Endodermal cell (in vitro differentiated cells): ENCODE measurements around the gene BLACAT1. TPM values are rescaled to one million over a fixed set of nuclear protein-coding genes. Genes with fewer than 3 reads are reported as not detected.
"Not testable (repeated sequence)": the region's sequence is repeated elsewhere in the genome, so short reads cannot be mapped to it uniquely, and the experiment has no call there.

Source experiments
- DNase-seq: peaks from one replicate; pipeline ENCODE4 v3.0.0-alpha.2; 2017
- H3K27ac ChIP-seq: 2 replicates; pipeline ENCODE4 v1.5.1; 2013; ENCODE audit warnings: mild to moderate bottlenecking, low read depth, low read length, moderate library complexity
- H3K27me3 ChIP-seq: 2 replicates; pipeline ENCODE4 v1.6.1; 2013; ENCODE audit warnings: mild to moderate bottlenecking, low read length, moderate library complexity; ENCODE audit not compliant: insufficient read depth, control insufficient read depth, poor library complexity, severe bottlenecking
- H3K36me3 ChIP-seq: 2 replicates; pipeline ENCODE4 v1.7.0; 2013; ENCODE audit warnings: mild to moderate bottlenecking, low read length, moderate library complexity; ENCODE audit not compliant: control insufficient read depth, insufficient read depth
- H3K4me1 ChIP-seq: one replicate; pipeline ENCODE4 v1.7.0; 2013; ENCODE audit warnings: low read length; ENCODE audit not compliant: control insufficient read depth, insufficient read depth
- H3K4me3 ChIP-seq: 2 replicates; pipeline ENCODE4 v1.5.1; 2013; ENCODE audit warnings: mild to moderate bottlenecking, low read length, moderate library complexity
- H3K9ac ChIP-seq: 2 replicates; pipeline ENCODE4 v1.6.1; 2013; ENCODE audit warnings: mild to moderate bottlenecking, low read length, moderate library complexity; ENCODE audit not compliant: poor library complexity, severe bottlenecking; ENCODE audit errors: extremely low read depth
- H3K9me3 ChIP-seq: 2 replicates; pipeline ENCODE4 v1.6.1; 2013; ENCODE audit warnings: mild to moderate bottlenecking, low read length, moderate library complexity; ENCODE audit not compliant: control insufficient read depth
- H3K27ac Mint-ChIP-seq: 2 replicates; pipeline ENCODE4 v1.8.0; 2020; ENCODE audit warnings: mixed read lengths
- H3K27me3 Mint-ChIP-seq: 2 replicates; pipeline ENCODE4 v1.8.0; 2021; ENCODE audit warnings: mild to moderate bottlenecking, mixed read lengths; ENCODE audit not compliant: insufficient read depth
- H3K36me3 Mint-ChIP-seq: 2 replicates; pipeline ENCODE4 v1.8.0; 2020; ENCODE audit warnings: low read depth, mixed read lengths
- H3K4me1 Mint-ChIP-seq: 2 replicates; pipeline ENCODE4 v1.8.0; 2020; ENCODE audit warnings: mixed read lengths
- H3K4me3 Mint-ChIP-seq: 2 replicates; pipeline ENCODE4 v1.8.0; 2020; ENCODE audit warnings: mild to moderate bottlenecking, moderate library complexity, mixed read lengths
- H3K9me3 Mint-ChIP-seq: 2 replicates; pipeline ENCODE4 v1.8.0; 2020; ENCODE audit warnings: mild to moderate bottlenecking, mixed read lengths
- WGBS, 2 experiments: methylation state at CpG; one replicate each; pipeline versions ENCODE4 v1.1.5 to v1.1.7; 2013; ENCODE audit warnings: missing lambda C conversion rate in 2 of 2, mixed read lengths in 1 of 2; ENCODE audit not compliant: insufficient coverage in 1 of 2, insufficient read length in 1 of 2; 5-methylcytosine and 5-hydroxymethylcytosine counted together
- total RNA-seq, 2 donors: library from RNA; stranded (reverse); fragmentation: NEBNext Ultra II Directional in 1 of 2; extraction: Animal tissue kit (Norgen Biotek cat#: 25700) in 1 of 2; gene quantifications; 2 replicates in 1 of 2; 3 replicates in 1 of 2; pipeline ENCODE4 v1.2.1, GENCODE V29; 2021
- TF ChIP-seq, protein P1 (sequence below): fragments of 200-600 bp; sonication (generic); conservative IDR thresholded peaks from 2 replicates; pipeline ENCODE4 v1.5.0; 2021; ENCODE audit warnings: antibody characterized with exemption, mild to moderate bottlenecking

The BLACAT1 gene
- total RNA-seq, 2 donors from 2014 or later = 7.4 to 7.6 TPM

DNA sequence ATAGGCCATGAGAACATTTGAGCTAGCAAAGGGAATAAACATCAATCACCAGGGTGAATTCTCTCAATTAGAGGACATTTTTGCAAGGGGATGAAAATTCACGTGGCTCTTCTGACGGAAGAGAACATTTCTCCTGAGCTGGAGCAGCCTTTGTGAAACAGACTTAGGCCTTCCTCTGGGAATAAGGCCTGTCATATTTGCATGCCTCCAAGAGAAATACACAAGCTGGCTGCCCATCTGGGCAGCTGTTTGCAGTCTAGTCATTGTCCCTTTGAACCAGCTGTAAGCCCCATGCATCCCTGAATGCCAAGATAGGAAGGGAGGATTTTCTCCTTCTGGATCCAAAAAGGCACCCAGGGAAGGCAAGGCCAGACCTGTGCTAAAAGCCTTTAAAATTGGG, 39.5 kb downstream of the BLACAT1 start:
- no peak overlapping the region for H3K9ac ChIP-seq
- H3K9me3 Mint-ChIP-seq = no peaks in the 10 kb centered on the region
- no peak overlapping the region for H3K27ac Mint-ChIP-seq
- H3K9me3 ChIP-seq = no peaks in the 10 kb centered on the region
- no peak overlapping the region for H3K27ac ChIP-seq
- no peak overlapping the region for H3K4me3 ChIP-seq
- H3K4me1 Mint-ChIP-seq = no peaks in the 10 kb centered on the region
- no peaks in the 10 kb centered on the region for H3K36me3 Mint-ChIP-seq
- TF ChIP-seq, protein P1, sequence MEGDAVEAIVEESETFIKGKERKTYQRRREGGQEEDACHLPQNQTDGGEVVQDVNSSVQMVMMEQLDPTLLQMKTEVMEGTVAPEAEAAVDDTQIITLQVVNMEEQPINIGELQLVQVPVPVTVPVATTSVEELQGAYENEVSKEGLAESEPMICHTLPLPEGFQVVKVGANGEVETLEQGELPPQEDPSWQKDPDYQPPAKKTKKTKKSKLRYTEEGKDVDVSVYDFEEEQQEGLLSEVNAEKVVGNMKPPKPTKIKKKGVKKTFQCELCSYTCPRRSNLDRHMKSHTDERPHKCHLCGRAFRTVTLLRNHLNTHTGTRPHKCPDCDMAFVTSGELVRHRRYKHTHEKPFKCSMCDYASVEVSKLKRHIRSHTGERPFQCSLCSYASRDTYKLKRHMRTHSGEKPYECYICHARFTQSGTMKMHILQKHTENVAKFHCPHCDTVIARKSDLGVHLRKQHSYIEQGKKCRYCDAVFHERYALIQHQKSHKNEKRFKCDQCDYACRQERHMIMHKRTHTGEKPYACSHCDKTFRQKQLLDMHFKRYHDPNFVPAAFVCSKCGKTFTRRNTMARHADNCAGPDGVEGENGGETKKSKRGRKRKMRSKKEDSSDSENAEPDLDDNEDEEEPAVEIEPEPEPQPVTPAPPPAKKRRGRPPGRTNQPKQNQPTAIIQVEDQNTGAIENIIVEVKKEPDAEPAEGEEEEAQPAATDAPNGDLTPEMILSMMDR = no peak
- no peak for DNase-seq
- WGBS, 2 experiments = 88 to 96% methylated on average over 2 of the region's 2 CpGs
- no peaks in the 10 kb centered on the region for H3K36me3 ChIP-seq
- H3K27me3 ChIP-seq = no peaks in the 10 kb centered on the region
- H3K4me1 ChIP-seq = no peaks in the 10 kb centered on the region
- H3K4me3 Mint-ChIP-seq = no peak overlapping the region
- H3K27me3 Mint-ChIP-seq = peaks cover 11% of the 10 kb centered on the region

DNA sequence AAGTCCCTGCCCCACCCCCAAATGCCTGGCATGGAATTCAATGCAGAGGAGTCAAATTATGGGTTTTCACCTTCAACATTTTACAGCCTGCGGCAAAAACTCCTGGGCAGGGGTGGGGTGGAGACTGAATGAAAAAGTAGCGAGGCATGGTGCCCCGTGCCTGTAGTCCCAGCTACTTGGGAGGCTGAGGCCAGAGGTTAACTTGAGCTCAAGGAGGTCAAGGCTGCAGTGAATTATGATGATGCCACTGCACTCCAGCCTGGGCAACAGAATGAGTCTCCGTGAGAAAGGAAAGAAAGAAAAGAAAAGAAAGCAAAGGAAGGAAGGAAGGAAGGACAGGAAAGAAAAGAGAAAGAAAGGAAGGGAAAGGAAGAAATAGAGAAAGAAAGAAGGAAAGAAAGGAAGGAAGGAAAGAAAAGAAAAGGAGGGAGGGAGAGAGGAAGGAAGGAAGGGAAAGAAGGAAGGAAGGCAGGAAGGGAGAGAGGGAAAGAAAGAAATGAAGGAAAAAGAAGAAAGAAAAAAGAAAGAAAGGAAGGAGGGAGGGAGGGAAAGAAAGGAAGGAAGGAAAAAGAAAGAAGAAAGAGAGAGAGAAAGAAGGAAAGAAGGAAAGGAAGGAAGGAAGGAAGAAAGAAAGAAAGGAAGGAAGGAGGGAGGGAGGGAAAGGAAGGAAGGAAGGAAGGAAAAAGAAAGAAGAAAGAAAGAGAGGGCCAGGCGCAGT, 45.1 kb downstream of the BLACAT1 start:
- Histone ChIP-seq H3K4me1 (no peaks in the 10 kb centered on the region), H3K27me3 (no peaks in the 10 kb centered on the region), H3K4me3 (no peak overlapping the region), H3K9me3 (peaks cover 7% of the 10 kb centered on the region), H3K27ac (no peak overlapping the region), H3K36me3 (no peaks in the 10 kb centered on the region), H3K9ac (no peak overlapping the region)
- Mint-ChIP-seq H3K9me3 (peaks cover 15% of the 10 kb centered on the region), H3K27ac (no peak overlapping the region), H3K36me3 (peaks cover 2% of the 10 kb centered on the region), H3K27me3 (peaks cover 16% of the 10 kb centered on the region), H3K4me3 (no peak overlapping the region), H3K4me1 (no peaks in the 10 kb centered on the region)
- WGBS, 2 experiments = 94 to 96% methylated on average over 5 of the region's 5 CpGs
- TF ChIP-seq, protein P1 = no peak
- DNase-seq = no peak

DNA sequence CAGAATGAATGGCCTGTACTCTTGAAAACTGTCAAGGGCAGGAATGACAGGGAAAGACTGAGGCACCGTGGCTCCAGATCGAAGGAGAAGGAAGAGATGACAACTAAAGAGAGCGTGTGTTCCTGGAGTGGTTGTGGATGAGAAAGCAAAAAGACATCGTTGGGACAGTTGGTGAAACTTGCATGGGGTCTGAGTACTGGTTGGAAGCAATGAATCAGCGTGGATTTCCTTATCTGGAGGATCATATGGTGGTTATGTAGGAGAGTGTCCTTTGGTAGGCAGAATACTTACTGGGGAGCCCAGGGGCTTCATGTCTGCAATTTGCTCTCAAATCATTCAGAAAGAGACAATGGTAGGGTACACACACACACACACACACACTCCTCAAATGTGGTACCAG, 47.9 kb downstream of the BLACAT1 start:
- peaks cover 2% of the 10 kb centered on the region for H3K36me3 Mint-ChIP-seq
- no peaks in the 10 kb centered on the region for H3K36me3 ChIP-seq
- H3K4me1 Mint-ChIP-seq = no peaks in the 10 kb centered on the region
- H3K4me3 Mint-ChIP-seq = no peak overlapping the region
- no peaks in the 10 kb centered on the region for H3K27me3 ChIP-seq
- peaks cover 14% of the 10 kb centered on the region for H3K27me3 Mint-ChIP-seq
- no peak overlapping the region for H3K27ac ChIP-seq
- H3K4me3 ChIP-seq = no peak overlapping the region
- no peak for DNase-seq
- H3K9me3 Mint-ChIP-seq = peaks cover 21% of the 10 kb centered on the region
- peaks cover 7% of the 10 kb centered on the region for H3K9me3 ChIP-seq
- 92 to 94% methylated on average over 4 to 5 of the region's 5 CpGs for WGBS, 2 experiments
- no peak overlapping the region for H3K27ac Mint-ChIP-seq
- TF ChIP-seq, protein P1 = no peak
- H3K4me1 ChIP-seq = no peaks in the 10 kb centered on the region
- no peak overlapping the region for H3K9ac ChIP-seq

DNA sequence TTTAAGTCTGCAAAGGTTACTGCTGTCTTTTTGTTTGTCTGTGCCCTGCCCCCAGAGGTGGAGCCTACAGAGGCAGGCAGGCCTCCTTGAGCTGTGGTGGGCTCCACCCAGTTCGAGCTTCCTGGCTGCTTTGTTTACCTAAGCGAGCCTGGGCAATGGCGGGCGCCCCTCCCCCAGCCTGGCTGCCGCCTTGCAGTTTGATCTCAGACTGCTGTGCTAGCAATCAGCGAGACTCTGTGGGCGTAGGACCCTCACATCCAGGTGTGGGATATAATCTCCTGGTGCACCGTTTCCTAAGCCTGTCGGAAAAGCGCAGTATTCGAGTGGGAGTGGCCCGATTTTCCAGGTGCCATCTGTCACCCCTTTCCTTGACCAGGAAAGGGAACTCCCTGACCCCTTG, 49.6 kb downstream of the BLACAT1 start:
- 95 to 96% methylated on average over 5 to 12 of the region's 12 CpGs for WGBS, 2 experiments
- not testable (repeated sequence) for H3K36me3 Mint-ChIP-seq, H3K4me1 ChIP-seq, H3K27ac Mint-ChIP-seq, DNase-seq, H3K4me3 Mint-ChIP-seq, H3K27me3 ChIP-seq, H3K4me1 Mint-ChIP-seq, H3K36me3 ChIP-seq, H3K4me3 ChIP-seq, H3K27me3 Mint-ChIP-seq, H3K27ac ChIP-seq, H3K9me3 ChIP-seq, H3K9ac ChIP-seq
- peaks cover 21% of the 10 kb centered on the region for H3K9me3 Mint-ChIP-seq
